Pulmonary artery endothelial cell (primary cell): Measurements from ENCODE around the gene HLF. TPM values are rescaled to one million over a fixed set of nuclear protein-coding genes. Genes with fewer than 3 reads are reported as not detected.

Experiments used
- DNase-seq: peaks from one replicate; pipeline ENCODE4 v3.0.0-alpha.2; 2011; ENCODE audit warnings: low read depth, low spot score
- total RNA-seq: library from RNA; depleted of rRNA; stranded (reverse); fragments of >200 nt; gene quantifications from 2 replicates; pipeline ENCODE4 v1.2.3, GENCODE V29; 2014

Gene HLF
- total RNA-seq, 1 donor from 2014 or later = 0.13 TPM

DNA sequence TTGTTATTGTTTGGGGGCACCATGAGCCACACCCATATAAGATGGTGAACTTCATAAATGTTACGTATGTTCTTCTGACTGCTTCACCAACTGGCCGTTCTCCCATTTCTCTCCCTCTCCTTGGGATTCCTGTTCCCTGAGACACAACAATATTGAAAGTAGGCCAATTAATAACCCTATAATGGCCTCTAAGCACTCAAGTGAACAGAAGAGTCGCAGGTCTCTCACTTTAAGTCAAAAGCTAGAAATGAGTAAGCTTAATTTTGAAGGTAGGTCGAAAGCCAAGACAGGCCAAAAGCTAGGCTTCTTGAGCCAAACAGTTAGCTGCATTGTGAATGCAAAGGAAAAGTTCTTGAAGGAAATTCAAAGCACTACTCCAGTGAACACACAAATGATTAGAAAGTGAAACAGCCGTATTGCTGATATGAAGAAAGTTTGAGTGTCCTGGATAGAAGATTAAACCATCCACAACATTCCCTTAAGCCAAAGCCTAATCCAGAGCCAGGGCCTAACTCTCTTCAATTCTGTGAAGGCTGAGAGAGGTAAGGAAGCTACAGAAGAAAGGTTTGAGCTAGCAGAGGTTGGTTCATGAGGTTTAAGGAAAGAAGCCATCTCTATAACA, 25.8 kb downstream of the HLF start:
- DNase-seq = no peak

DNA sequence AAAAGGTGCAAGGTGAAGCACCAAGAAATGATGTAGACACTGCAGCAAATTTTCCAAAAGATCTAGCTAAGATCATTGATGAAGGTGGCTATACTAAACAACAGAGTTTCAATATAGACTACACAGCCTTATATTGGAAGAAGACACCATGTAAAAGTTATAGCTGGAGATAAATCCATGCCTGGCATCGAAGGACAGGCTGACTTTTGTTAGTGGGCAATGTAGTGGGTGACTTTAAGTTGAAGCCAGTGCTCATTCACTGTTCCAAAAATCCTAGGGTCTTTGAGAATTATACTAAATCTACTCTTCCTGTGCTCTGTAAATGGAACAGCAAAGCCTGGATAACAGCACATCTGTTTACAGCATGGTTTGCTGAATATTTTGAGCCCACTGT, 26.4 kb downstream of the HLF start:
- DNase-seq = no peak

DNA sequence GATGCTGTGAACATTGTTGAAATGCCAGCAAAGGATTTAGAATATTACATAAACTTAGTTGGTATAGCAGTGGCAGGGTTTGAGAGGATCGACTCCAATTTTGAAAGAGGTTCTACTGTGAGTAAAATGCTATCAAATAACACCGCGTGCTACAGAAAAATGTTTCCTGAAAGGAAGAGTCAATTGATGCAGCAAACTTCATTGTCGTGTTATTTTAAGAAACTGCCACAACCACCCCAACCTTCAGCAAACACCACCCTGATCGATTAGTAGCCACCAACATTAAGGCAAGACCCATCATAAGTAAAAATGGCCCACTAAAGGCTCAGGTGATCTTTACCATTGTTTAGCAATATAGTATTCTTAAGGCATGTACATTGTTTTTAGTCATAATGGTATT, 27.3 kb downstream of the HLF start:
- DNase-seq = no peak

DNA sequence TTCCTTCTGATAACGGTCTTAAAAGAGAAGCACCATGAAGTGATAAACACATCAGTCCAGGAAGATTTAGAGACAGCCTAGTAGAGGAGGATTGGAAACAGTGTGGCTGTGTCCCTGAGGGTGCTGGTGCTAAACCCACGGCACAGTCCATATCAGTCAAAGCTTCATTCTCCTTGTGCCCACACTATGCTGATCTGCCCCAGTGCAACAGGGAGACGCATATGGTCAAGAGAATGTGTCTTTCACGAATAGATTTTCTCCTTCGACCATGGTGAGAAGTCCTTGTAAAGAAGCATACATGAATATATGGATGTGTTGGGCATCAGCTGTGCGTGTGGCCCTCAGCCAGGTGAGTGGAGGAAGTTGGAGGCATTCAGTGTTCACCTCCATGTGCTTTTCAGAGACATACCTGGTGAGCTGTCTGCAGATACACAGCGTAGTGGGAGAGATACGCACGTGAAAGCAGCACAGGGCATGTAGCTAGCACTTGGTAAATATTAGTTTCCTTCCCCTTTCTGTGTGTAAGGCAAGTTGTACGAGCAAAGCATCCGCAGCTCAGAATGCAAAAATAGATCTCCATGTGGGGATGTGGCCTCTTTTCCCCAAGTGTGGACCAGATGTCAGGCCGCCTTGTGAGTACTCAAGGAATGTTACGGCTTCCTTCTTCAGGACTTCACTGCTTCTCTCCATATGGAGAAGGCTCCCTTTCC, 29.4 kb downstream of the HLF start:
- no peak for DNase-seq

DNA sequence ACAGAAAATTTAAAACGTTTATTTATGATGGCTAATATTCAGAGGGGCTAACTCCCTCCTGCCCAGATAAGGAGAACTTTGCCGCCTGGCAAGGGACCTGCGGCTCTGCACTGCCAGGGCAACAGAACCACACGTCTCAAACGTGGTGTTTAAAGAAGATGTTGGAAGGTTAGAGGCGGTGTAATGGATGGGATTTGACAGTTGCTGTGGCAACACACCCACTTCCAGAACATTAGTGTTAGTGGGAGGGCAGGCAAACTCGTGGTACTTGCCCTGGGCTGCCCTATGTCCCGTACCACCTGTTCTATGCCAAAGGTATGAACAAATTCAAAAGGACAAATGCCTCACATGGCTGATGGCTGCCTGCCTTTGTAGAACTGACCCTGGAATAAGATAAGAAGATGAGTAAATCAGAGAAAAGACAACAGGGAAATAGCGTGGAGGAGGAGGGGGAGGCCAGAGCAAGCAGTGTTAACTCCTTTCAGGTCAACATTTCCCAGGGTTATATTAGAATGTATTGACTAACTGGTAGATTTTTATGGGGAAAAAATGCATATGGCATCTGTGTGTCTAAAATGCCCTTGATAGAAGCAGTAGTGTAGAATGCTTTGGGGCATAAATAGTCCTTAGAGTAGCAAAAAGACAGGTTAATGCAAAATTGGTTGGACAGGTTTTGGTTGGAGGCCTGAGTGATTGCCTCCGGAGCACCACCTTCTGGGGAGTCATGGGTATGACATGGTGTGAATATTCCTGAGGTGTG, 30.8 kb downstream of the HLF start:
- no peak for DNase-seq

DNA sequence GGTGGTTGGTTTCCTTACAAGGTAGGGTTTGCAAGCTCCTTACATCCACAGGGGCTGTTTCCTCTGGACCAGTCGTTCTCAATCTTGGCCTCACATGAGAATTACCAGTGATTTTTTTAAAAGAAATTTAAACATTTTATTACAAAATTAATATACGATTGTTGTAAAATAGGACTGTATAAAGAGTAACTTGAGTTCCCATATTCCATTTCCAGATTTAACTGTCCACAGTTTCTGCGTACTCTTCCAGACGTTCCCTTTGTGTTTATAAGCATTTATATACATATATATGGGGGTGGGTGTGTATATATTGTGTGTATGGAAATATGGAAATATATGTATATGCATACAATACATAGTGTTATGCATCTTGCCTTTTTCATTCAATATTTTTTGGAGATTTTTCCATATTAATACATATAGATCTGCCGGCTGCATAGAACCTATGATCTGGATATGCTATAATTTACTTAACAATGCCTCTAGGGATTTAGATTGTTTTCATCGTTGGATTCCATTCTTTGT, 31.5 kb downstream of the HLF start:
- DNase-seq = no peak

DNA sequence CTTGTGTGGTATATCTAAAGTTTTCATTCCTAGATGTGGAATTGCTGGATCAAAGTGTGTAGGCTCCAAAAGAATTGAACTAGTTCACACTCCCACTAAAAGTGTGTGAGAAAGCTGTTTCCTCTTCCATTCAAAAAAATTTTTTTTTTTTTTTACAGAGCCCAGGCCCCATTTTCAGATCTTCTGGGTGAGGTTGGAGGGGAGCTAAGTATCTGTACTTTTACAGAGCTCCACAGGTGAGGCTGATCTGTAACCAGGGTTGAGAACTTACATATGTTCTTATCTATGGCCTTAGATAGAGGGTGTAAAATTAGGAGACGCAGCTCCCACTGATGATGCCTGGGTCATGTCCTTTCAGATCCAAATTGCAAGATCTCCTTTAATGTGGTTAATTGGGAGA, 31.9 kb downstream of the HLF start:
- no peak for DNase-seq

DNA sequence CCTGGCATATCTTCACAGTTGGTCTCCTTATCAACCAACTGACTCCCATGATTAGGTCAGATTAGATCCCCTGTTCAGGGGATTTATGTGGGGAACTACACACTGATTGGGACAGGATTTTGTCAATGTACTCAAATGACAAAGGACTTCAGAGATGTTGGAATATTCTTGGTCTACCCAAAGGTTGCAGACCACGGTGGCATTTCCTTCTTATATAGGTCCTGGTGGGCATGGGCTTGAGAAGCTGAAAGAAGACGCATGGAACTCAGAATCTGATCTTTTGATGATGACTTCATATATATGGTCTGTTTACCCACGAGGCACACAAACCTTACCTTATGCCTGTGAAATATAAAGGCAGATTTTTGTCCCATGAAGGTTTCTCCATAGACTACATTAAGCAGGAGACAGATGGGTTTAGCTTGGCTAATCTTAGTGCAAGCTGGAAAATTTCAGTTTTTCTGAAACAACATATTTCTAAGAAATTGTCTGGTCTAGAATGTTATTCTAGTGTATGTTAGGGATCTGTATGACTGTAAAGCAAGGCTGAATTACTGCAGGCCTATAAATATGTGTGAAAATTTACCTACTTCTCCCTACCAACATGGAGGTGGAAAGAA, 33.5 kb downstream of the HLF start:
- DNase-seq = no peak

DNA sequence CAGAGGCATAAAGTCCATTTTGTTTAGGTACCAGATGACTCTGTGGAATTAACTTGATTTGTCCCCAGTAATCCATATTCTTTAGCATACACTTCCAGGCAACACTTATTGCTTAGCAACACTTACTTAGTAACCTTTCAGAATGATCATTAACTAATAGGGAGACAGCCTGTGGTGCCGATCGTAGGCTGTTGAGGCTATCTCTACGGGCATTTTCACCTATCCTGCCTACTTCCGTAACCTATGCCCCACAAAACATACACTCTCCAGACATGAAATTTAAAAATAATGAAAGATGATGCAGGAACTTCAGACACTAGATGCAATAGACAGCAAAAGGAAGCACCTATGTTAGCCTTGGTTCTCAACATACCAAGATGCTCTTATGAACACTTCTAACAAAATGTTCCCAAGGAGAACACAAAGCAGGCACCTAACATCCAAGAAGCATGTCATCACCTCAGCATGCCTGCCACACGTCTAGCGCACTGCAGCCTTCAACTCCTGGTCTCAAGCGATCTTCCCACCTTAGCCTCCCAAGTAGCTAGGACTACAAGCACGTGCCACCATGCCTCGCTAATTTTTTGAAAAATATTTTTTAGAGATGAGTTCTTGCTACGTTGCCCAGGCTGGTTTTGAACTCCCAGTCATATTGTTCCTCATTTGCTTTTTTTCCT, 34.5 kb downstream of the HLF start:
- DNase-seq = no peak

DNA sequence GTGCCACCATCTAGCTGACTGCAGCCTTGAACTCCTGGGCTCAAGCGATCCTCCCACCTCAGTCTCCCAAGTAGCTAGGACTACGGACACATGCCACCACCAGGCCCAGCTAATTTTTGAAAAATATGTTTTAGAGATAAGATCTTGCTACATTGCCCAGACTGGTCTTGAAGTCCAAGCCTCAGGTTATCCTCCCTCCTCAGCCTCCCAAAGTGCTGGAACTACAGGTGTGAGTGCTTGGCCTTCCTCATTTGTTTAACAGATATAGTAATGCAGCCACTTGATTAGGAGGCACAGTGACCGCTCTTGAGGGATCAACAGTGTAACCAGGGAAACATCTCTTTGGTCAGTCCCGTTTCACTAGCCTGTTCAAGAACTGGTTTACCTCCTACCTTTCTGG, 35.1 kb downstream of the HLF start:
- no peak for DNase-seq

DNA sequence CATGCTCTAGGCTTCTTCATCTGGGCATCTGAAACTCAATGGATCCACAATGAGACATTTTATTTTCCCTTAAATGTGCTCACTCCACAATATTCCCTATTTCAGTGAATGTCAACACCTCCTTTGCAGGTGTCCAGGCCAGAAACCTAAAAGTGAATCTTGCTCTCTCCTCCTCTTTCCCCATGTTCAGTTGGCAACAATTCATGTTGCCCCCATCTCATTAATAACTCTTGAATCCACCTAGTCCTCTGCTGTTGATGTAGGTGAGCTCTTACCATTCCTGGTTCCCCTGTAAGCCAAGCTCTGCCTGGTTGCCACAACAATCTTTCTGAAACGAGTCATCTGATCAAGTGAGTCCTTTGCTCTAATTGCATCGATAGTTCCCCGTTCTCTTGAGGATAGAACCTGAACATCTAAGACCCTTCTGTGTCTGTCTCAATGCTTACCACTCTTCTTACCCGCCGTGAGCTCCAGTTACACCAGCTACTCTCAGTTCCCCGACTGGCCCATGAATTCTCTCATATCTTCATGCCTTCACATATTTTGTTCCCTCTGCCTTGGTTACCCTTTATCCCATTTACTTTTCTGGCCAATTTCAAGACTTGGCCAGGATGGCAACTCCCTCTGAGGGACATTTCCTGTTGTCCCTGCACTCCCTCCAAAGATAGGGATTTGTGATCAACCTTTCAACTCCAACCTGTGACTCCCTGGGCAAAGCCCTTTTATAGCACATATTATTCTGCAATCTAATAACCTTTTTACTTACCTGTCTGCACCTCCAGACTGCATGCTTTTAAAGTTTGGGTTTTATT, 35.9 kb downstream of the HLF start:
- DNase-seq = no peak

DNA sequence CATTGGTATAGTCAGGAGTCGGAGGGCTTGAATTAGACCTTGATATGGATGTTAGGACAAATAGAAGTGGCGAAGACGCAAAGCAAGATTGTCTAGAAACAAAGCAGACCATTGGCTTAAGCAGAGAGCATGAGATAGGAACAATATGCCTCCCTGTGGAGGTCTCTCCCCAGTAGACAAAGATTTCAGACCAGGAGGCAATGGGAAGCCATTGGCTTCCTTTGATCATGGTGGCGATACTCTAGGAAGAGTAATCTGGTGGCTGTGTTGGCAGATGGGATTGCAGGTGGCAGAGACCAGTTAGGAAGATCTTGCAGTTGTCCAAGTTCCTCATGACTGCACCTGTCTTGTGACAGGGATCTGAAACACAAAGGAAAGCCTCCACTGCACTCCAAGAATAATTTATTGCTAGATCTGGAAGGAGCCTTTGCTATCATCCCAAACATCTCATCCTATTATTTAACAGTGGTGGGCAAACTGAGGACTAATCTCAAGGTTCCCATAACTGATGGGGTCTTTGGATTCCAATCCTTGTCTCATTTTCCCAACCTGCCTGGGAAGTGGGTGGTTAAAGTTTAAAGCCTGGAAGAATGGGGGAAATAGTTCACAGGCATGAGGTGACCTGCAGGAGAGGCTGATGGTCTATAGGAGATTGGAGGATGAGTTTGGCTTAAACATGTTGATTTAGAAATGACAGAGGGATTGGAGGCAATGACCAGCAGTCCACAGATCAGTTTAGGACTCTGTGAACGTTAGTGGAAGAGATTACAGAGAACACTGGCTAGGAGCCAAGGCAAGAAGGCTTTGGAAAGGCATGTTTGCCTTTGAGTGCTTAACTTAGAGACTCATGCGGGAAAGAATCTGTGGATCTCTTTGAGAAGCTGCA, 37.0 kb downstream of the HLF start:
- DNase-seq = no peak

DNA sequence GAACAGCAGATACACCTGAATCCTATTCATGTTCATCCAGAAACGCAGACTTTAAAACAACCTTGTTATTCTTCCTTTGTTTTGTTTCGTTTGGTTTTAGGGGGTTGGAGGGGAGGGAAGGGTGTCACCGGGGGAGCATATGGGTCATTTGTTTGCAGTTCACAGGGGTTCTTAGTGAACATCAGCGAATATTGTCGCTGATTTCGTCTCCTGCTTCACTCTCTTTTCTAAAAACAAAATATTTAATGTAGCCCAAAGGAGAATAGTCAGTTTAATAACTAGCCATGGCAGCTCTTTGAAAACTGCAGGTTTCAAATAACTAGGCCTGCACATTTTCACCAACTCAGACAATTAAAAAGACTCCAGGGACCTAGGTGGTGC, 37.6 kb downstream of the HLF start:
- no peak for DNase-seq

DNA sequence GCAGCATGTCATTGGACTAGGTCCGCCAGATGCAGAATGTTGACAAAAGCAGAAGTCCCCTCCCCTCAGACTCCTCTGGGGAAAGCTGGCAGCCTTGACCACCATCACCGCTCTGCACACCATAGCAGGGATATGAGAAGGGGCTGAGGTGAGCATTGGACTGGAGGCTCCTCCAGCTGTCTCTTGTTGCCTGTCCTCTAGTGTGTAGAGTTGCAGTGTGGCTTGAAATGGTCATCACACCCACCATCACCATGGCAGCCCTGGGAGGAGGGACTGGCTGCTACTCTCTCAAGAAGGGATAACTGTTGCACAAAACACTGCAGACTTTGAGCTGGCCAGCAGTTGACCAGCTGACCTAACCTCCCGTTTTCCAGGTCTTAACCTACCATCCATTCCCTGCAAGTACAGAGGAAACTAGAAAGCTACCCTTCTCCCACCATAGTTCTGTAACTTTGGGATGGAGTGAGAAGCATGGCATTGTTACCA, 38.3 kb downstream of the HLF start:
- no peak for DNase-seq

DNA sequence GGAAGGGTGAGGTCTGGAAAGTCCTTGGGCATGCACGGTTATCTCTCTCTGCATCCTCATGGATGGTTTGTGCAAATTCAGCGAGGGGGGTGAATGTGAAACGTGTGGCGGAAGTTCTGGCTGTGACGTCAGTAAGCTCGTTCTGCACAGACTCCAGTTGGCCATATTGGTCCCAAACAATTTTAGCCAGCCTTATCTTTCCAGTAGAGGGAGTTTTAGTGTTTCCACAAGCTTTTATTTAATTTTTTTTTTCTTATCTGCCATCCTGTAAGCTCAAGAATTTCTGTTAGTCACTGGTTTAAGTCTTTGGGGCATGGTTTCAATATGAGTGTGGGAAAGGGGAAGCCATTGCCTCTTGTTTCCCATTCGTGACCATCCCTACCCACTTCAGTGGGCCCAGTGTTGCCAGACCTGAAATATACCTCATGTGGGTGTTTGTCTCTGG, 39.0 kb downstream of the HLF start:
- DNase-seq = no peak

DNA sequence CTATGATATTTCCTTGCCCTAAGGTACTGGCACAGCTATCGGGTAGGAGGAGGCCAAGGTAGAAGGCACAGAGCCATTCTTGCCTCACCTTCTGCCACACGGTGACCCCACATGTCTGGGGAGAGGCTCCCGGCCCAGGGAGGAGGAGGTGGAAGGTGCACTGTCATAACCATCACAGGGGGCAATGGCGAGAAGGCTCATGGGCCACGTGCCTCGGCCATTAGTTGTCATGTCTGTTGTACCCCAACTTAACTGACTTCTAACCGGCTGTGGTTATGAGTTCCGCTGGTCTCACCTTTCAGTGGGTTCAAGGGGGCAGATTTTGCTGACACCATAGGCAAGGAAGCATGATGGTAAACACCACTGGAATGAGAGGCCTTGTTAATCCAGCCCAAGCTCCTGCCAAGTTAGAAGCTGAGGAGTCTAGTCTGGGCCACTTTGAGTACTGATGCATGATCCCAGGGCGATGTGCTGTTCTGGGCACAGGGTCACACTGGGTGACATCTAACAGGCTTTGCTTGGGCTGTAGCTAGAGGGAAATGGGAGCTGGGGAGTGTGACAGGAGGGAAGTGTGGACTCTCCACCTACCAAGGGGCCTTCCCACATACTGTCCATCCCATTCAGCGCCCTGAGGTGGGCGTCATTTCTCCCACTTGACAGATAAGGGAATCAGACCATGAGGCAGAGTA, 39.6 kb downstream of the HLF start:
- DNase-seq = no peak

DNA sequence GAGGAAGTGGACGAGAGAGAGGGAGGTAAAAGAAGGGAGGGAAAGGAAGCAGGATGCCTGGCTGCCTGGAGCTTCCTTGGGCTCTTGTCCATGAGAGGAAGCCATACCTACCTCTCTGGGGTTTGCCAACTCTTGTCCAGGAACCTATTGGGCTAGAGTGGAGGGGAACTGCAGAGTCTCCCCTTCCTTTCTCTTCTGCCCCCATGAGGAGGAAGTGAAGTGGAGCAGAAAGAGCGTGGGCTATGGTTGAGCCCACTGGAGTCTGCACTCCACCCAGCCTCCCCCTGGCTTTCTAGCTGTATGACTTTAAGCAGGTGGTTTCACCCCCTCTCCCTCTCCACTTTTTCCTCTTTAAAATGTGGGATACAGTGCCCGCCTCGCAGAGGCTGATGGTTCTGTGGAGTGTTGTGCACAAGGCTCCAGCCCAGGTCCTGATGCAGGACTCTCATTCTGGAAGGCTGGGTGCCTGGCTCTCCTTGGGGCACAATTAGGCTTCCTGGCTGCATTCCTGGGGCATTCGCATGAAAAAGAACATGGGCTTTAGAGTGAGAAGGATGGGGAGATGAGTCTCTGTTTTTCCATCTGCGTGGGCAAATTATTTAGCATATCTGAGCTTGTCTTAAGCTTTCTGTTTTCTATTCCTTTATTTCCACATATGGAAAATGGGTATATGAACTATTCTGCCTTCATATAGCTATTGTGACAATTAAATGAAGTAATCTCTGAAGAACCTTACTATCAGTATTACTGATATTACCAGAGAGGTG, 40.7 kb downstream of the HLF start:
- DNase-seq = no peak

DNA sequence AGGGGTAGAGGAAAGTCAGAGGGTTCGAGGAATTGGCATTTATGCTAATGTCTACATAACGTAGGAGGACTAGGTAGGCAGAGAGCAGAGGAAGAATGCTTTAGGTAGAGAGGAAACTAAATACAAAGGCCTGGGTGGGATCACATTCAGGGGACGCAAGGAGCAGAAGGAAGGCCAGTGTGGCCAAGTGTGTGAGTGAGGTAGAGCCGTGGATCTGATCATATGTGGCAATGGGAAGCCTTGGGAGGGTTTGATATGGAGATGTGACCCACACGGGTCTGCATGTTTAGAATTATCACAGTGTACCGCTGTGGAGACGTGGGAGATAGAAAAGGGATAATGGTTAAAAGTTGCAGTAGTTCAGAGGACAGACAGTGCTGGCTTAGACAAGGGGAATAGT, 43.1 kb downstream of the HLF start:
- DNase-seq = no peak
